ENCODE data around the gene TUSC2.

TUSC2 gene

GRCh38 chr3:50354186-50354764, 26.3 kb upstream of the TUSC2 start:
- no peak for DNase-seq

GRCh38 chr3:50353245-50354004, 25.4 kb upstream of the TUSC2 start:
- no peak for DNase-seq

GRCh38 chr3:50352781-50353180, 24.8 kb upstream of the TUSC2 start:
- DNase-seq = no peak

- DNase-seq = no peak
These were observed 23.3 kb upstream of the TUSC2 start for GRCh38 chr3:50351323-50351697.

GRCh38 chr3:50350527-50351322, 22.7 kb upstream of the TUSC2 start, which contains the start of the genes CYB561D2 and NPRL2:
CYB561D2 (plus strand) TSS chr3:50350862; CDS start chr3:50351434, 572 bp downstream.
NPRL2 (minus strand) TSS chr3:50350775; CDS start chr3:50350652, 123 bp downstream.
- peak; percentile 99 for DNase-seq

GRCh38 chr3:50350213-50350526, 22.1 kb upstream of the TUSC2 start:
- no peak for DNase-seq

- peak; percentile 62 for DNase-seq
These were observed 19.3 kb upstream of the TUSC2 start for GRCh38 chr3:50347187-50347813.

GRCh38 chr3:50345586-50346234, 17.7 kb upstream of the TUSC2 start, which contains the start of gene ZMYND10:
ZMYND10 (minus strand) TSS chr3:50345732; CDS start chr3:50345579, 153 bp downstream.
- DNase-seq = peak; percentile 79

GRCh38 chr3:50345008-50345407, 17.0 kb upstream of the TUSC2 start:
- no peak for DNase-seq

GRCh38 chr3:50342813-50343633, 15.0 kb upstream of the TUSC2 start:
- DNase-seq = no peak

- DNase-seq = no peak
These were observed 14.1 kb upstream of the TUSC2 start for GRCh38 chr3:50341996-50342650.

GRCh38 chr3:50341537-50341936, 13.5 kb upstream of the TUSC2 start:
- no peak for DNase-seq

- peak; percentile 64 for DNase-seq
These were observed 12.7 kb upstream of the TUSC2 start, which contains the start of gene RASSF1 for GRCh38 chr3:50340448-50341329. RASSF1 (minus strand) TSS chr3:50340836; CDS start chr3:50340805, 31 bp downstream.

- no peak for DNase-seq
These were observed 12.1 kb upstream of the TUSC2 start for GRCh38 chr3:50340147-50340447.

- no peak for DNase-seq
These were observed 11.6 kb upstream of the TUSC2 start for GRCh38 chr3:50339485-50340146.

GRCh38 chr3:50338965-50339364, 10.9 kb upstream of the TUSC2 start:
- DNase-seq = no peak

GRCh38 chr3:50337175-50337861, 9.3 kb upstream of the TUSC2 start:
- DNase-seq = peak; percentile 95

- DNase-seq = no peak
These were observed 8.6 kb upstream of the TUSC2 start for GRCh38 chr3:50336452-50337174.
